ENCODE measurements around the gene PAPSS1. TPM values are rescaled to one million over a fixed set of nuclear protein-coding genes. Genes with fewer than 3 reads are reported as not detected.
"Not testable (repeated sequence)": the region's sequence is repeated elsewhere in the genome, so short reads cannot be mapped to it uniquely, and the experiment has no call there.

Gene PAPSS1
- total RNA-seq, 1 experiment from 2014 or later = 59.0 TPM

- H3K4me3 ChIP-seq (replicated peaks in 1 of 2; ENCODE audit: low read depth in 1 of 2, low read length in 2 of 2) = no peak overlapping the region
- H3K27ac ChIP-seq (ENCODE audit: low read depth, low read length) = no peak overlapping the region
- H3K27me3 ChIP-seq (ENCODE audit: insufficient read depth, low read length) = no peaks in the 10 kb centered on the region
- BruUV-seq (replicated peaks) = no TSS peak
- ChIA-PET CTCF (no interaction called here), POLR2A (no interaction called here), RAD21 (ENCODE audit: low non-redundant PET in 1 of 2, low total read pairs in 2 of 2, uncharacterized antibody in 2 of 2, unreplicated experiment in 2 of 2) (no interaction called here)
- ATAC-seq (no peak), DNase-seq (ENCODE audit: low read depth, low spot score) (no peak)
- H3K79me2 ChIP-seq (ENCODE audit: insufficient read depth, low read length) = no peaks in the 10 kb centered on the region
- no peaks in the 10 kb centered on the region for H4K20me1 ChIP-seq (ENCODE audit: insufficient read depth)
- TF ChIP-seq SIN3A (IDR thresholded peaks at IDR 0.05; ENCODE audit: low read depth) = no peak
- no peak for TF ChIP-seq SRF (IDR thresholded peaks at IDR 0.05; ENCODE audit: low read depth)
- no peak for TF ChIP-seq POLR2A (IDR thresholded peaks at IDR 0.05; ENCODE audit: borderline replicate concordance, extremely low read depth, insufficient read depth, insufficient read length)
- no peak for TF ChIP-seq ELF1 (IDR thresholded peaks at IDR 0.05; ENCODE audit: borderline replicate concordance, low read depth)
- TF ChIP-seq, protein P1, sequence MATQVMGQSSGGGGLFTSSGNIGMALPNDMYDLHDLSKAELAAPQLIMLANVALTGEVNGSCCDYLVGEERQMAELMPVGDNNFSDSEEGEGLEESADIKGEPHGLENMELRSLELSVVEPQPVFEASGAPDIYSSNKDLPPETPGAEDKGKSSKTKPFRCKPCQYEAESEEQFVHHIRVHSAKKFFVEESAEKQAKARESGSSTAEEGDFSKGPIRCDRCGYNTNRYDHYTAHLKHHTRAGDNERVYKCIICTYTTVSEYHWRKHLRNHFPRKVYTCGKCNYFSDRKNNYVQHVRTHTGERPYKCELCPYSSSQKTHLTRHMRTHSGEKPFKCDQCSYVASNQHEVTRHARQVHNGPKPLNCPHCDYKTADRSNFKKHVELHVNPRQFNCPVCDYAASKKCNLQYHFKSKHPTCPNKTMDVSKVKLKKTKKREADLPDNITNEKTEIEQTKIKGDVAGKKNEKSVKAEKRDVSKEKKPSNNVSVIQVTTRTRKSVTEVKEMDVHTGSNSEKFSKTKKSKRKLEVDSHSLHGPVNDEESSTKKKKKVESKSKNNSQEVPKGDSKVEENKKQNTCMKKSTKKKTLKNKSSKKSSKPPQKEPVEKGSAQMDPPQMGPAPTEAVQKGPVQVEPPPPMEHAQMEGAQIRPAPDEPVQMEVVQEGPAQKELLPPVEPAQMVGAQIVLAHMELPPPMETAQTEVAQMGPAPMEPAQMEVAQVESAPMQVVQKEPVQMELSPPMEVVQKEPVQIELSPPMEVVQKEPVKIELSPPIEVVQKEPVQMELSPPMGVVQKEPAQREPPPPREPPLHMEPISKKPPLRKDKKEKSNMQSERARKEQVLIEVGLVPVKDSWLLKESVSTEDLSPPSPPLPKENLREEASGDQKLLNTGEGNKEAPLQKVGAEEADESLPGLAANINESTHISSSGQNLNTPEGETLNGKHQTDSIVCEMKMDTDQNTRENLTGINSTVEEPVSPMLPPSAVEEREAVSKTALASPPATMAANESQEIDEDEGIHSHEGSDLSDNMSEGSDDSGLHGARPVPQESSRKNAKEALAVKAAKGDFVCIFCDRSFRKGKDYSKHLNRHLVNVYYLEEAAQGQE (IDR thresholded peaks at IDR 0.05; ENCODE audit: low read depth) = no peak
- no peak for TF ChIP-seq CEBPB (IDR thresholded peaks at IDR 0.05; ENCODE audit: low read depth)
- TF ChIP-seq ATF3 (IDR thresholded peaks at IDR 0.05) = no peak
- TF ChIP-seq POLR2AphosphoS5 (IDR thresholded peaks at IDR 0.05; ENCODE audit: low read depth, low read length) = no peak
- no peak for TF ChIP-seq TCF7L2 (IDR thresholded peaks at IDR 0.05; ENCODE audit: borderline replicate concordance, extremely low read depth, insufficient read depth, insufficient read length)
- no peak for TF ChIP-seq YY1 (IDR thresholded peaks at IDR 0.05; ENCODE audit: extremely low read depth, insufficient replicate concordance, low read depth, low read length)
- TF ChIP-seq, protein P2, sequence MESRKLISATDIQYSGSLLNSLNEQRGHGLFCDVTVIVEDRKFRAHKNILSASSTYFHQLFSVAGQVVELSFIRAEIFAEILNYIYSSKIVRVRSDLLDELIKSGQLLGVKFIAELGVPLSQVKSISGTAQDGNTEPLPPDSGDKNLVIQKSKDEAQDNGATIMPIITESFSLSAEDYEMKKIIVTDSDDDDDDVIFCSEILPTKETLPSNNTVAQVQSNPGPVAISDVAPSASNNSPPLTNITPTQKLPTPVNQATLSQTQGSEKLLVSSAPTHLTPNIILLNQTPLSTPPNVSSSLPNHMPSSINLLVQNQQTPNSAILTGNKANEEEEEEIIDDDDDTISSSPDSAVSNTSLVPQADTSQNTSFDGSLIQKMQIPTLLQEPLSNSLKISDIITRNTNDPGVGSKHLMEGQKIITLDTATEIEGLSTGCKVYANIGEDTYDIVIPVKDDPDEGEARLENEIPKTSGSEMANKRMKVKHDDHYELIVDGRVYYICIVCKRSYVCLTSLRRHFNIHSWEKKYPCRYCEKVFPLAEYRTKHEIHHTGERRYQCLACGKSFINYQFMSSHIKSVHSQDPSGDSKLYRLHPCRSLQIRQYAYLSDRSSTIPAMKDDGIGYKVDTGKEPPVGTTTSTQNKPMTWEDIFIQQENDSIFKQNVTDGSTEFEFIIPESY (IDR thresholded peaks at IDR 0.05; ENCODE audit: extremely low read depth, insufficient replicate concordance, low read length) = no peak
- no peak for TF ChIP-seq EGR1 (IDR thresholded peaks at IDR 0.05; ENCODE audit: low read depth)
- TF ChIP-seq RAD21 (IDR thresholded peaks at IDR 0.05; ENCODE audit: low read depth) = no peak
- TF ChIP-seq EZH2phosphoT487 (IDR thresholded peaks at IDR 0.05; ENCODE audit: borderline replicate concordance) = no peak
- H3K36me3 ChIP-seq (ENCODE audit: control insufficient read depth in 1 of 2, insufficient read depth in 2 of 2, low read length in 2 of 2) = no peaks in the 10 kb centered on the region
- H3K9me3 ChIP-seq (ENCODE audit: control insufficient read depth in 1 of 2, insufficient read depth in 1 of 2, low read depth in 1 of 2, low read length in 2 of 2) = no peaks in the 10 kb centered on the region
- H3K4me2 ChIP-seq (ENCODE audit: low read length) = no peak overlapping the region
- intact Hi-C loops (cut with micrococcal nuclease) = no loop called here
- no peak overlapping the region for H3K9ac ChIP-seq (ENCODE audit: low read length)
- no peaks in the 10 kb centered on the region for H3K4me1 ChIP-seq (ENCODE audit: control insufficient read depth in 1 of 2, insufficient read depth in 2 of 2, low read length in 2 of 2)
- H2AFZ ChIP-seq (ENCODE audit: low read depth, low read length, poor library complexity, severe bottlenecking) = peak overlapping the region; percentile 78
- H3K9me2 ChIP-seq (ENCODE audit: insufficient read depth) = no peaks in the 10 kb centered on the region
Observed at GRCh38 chr4:107733431-107733925, 13.4 kb upstream of the PAPSS1 start.

DNA sequence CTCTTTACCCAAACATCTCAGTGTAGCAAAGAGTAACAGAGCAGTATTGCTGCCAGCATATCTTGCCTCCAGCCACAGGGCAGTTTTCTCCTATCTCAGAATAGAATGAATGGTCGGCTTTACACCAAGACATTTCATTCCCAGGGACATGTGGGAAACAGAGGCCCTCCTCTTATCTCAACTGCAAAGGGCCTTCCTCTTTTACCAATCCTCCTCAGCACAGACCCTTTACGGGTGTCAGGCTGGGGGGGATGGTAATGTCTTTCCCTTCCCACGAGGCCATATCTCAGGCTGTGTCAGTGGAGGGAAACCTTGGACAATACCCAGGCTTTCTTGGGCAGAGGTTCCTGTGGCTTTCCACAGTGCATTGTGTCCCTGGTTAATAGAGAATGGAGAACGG lies 9.0 kb upstream of the PAPSS1 start:
- H3K4me2 ChIP-seq (ENCODE audit: low read length); H3K27me3 ChIP-seq (ENCODE audit: insufficient read depth, low read length); H3K9ac ChIP-seq (ENCODE audit: low read length); H3K4me3 ChIP-seq (replicated peaks in 1 of 2; ENCODE audit: low read depth in 1 of 2, low read length in 2 of 2); POLR2A ChIA-PET; ATAC-seq; H4K20me1 ChIP-seq (ENCODE audit: insufficient read depth); H2AFZ ChIP-seq (ENCODE audit: low read depth, low read length, poor library complexity, severe bottlenecking); H3K9me3 ChIP-seq (ENCODE audit: control insufficient read depth in 1 of 2, insufficient read depth in 1 of 2, low read depth in 1 of 2, low read length in 2 of 2); intact Hi-C loops (cut with micrococcal nuclease); DNase-seq (ENCODE audit: low read depth, low spot score); CTCF ChIA-PET; H3K9me2 ChIP-seq (ENCODE audit: insufficient read depth); H3K36me3 ChIP-seq (ENCODE audit: control insufficient read depth in 1 of 2, insufficient read depth in 2 of 2, low read length in 2 of 2); RAD21 ChIA-PET (ENCODE audit: low non-redundant PET in 1 of 2, low total read pairs in 2 of 2, uncharacterized antibody in 2 of 2, unreplicated experiment in 2 of 2); H3K79me2 ChIP-seq (ENCODE audit: insufficient read depth, low read length); H3K4me1 ChIP-seq (ENCODE audit: control insufficient read depth in 1 of 2, insufficient read depth in 2 of 2, low read length in 2 of 2); H3K27ac ChIP-seq (ENCODE audit: low read depth, low read length); BruUV-seq (replicated peaks): not testable (repeated sequence)

Measured in HCT116 (cell line).